Measurements from ENCODE around the gene INIP. TPM values are rescaled to one million over a fixed set of nuclear protein-coding genes. Genes with fewer than 3 reads are reported as not detected.

Gene INIP
- total RNA-seq, 2 donors from 2014 or later, result 16.1 to 19.3 TPM

- DNase-seq, result no peak
- no peaks in the 10 kb centered on the region for H3K27me3 Mint-ChIP-seq (ENCODE audit: insufficient read depth)
These were observed 26.3 kb upstream of the INIP start for GRCh38 chr9:112744177-112744576.

GRCh38 chr9:112743216-112743836, 25.4 kb upstream of the INIP start:
- 84 to 91% methylated on average over 3 of the region's 3 CpGs for WGBS, 2 experiments (ENCODE audit: insufficient coverage in 1 of 2, insufficient read length in 1 of 2)
- no peaks in the 10 kb centered on the region for H3K4me1 ChIP-seq (ENCODE audit: control insufficient read depth, insufficient read depth, low read length)
- no peak overlapping the region for H3K27ac Mint-ChIP-seq
- H3K4me3 Mint-ChIP-seq, result no peak overlapping the region
- H3K4me1 Mint-ChIP-seq, result no peaks in the 10 kb centered on the region
- H3K27me3 ChIP-seq (ENCODE audit: control insufficient read depth, insufficient read depth, low read length, poor library complexity, severe bottlenecking), result no peaks in the 10 kb centered on the region
- H3K9me3 ChIP-seq (ENCODE audit: control insufficient read depth, low read length), result no peaks in the 10 kb centered on the region
- H3K9ac ChIP-seq (ENCODE audit: extremely low read depth, low read length, poor library complexity, severe bottlenecking), result no peak overlapping the region
- H3K9me3 Mint-ChIP-seq, result peaks cover 3% of the 10 kb centered on the region
- peak; percentile 25 for TF ChIP-seq CTCF (conservative IDR thresholded peaks at IDR 0.05)
- no peak overlapping the region for H3K27ac ChIP-seq (ENCODE audit: low read depth, low read length)
- H3K36me3 Mint-ChIP-seq (ENCODE audit: low read depth), result no peaks in the 10 kb centered on the region
- H3K36me3 ChIP-seq (ENCODE audit: control insufficient read depth, insufficient read depth, low read length), result no peaks in the 10 kb centered on the region
- no peaks in the 10 kb centered on the region for H3K27me3 Mint-ChIP-seq (ENCODE audit: insufficient read depth)
- H3K4me3 ChIP-seq (ENCODE audit: low read length), result no peak overlapping the region
- no peak for DNase-seq

More at GRCh38 chr9:112744177-112744576, 26.3 kb upstream of the INIP start:
- Mint-ChIP-seq H3K9me3 (peaks cover 3% of the 10 kb centered on the region), H3K27ac (no peak overlapping the region), H3K36me3 (ENCODE audit: low read depth) (no peaks in the 10 kb centered on the region), H3K4me1 (no peaks in the 10 kb centered on the region), H3K4me3 (no peak overlapping the region)
- 81% methylated on average over 3 to 4 of the region's 4 CpGs for WGBS, 2 experiments (ENCODE audit: insufficient coverage in 1 of 2, insufficient read length in 1 of 2)
- Histone ChIP-seq H3K27ac (ENCODE audit: low read depth, low read length) (no peak overlapping the region), H3K9me3 (ENCODE audit: control insufficient read depth, low read length) (no peaks in the 10 kb centered on the region), H3K9ac (ENCODE audit: extremely low read depth, low read length, poor library complexity, severe bottlenecking) (no peak overlapping the region), H3K4me1 (ENCODE audit: control insufficient read depth, insufficient read depth, low read length) (no peaks in the 10 kb centered on the region), H3K27me3 (ENCODE audit: control insufficient read depth, insufficient read depth, low read length, poor library complexity, severe bottlenecking) (no peaks in the 10 kb centered on the region), H3K36me3 (ENCODE audit: control insufficient read depth, insufficient read depth, low read length) (no peaks in the 10 kb centered on the region), H3K4me3 (ENCODE audit: low read length) (no peak overlapping the region)
- no peak for TF ChIP-seq CTCF (conservative IDR thresholded peaks at IDR 0.05)

- no peak overlapping the region for H3K4me3 ChIP-seq (ENCODE audit: low read length)
- H3K4me3 Mint-ChIP-seq, result no peak overlapping the region
- DNase-seq, result no peak
- WGBS, 2 experiments (ENCODE audit: insufficient coverage in 1 of 2, insufficient read length in 1 of 2), result 95 to 96% methylated on average over 2 of the region's 2 CpGs
- no peaks in the 10 kb centered on the region for H3K36me3 Mint-ChIP-seq (ENCODE audit: low read depth)
- H3K27ac ChIP-seq (ENCODE audit: low read depth, low read length), result no peak overlapping the region
- TF ChIP-seq CTCF (conservative IDR thresholded peaks at IDR 0.05), result no peak
- H3K27me3 Mint-ChIP-seq (ENCODE audit: insufficient read depth), result no peaks in the 10 kb centered on the region
- no peaks in the 10 kb centered on the region for H3K4me1 Mint-ChIP-seq
- H3K9me3 Mint-ChIP-seq, result peaks cover 3% of the 10 kb centered on the region
- H3K9ac ChIP-seq (ENCODE audit: extremely low read depth, low read length, poor library complexity, severe bottlenecking), result no peak overlapping the region
- H3K27ac Mint-ChIP-seq, result no peak overlapping the region
- H3K27me3 ChIP-seq (ENCODE audit: control insufficient read depth, insufficient read depth, low read length, poor library complexity, severe bottlenecking), result no peaks in the 10 kb centered on the region
- no peaks in the 10 kb centered on the region for H3K4me1 ChIP-seq (ENCODE audit: control insufficient read depth, insufficient read depth, low read length)
- H3K9me3 ChIP-seq (ENCODE audit: control insufficient read depth, low read length), result no peaks in the 10 kb centered on the region
- H3K36me3 ChIP-seq (ENCODE audit: control insufficient read depth, insufficient read depth, low read length), result no peaks in the 10 kb centered on the region
These were observed 17.0 kb upstream of the INIP start for GRCh38 chr9:112734892-112735291.
